ENCODE results near the gene ADAM8. TPM values are rescaled to one million over a fixed set of nuclear protein-coding genes. Genes with fewer than 3 reads are reported as not detected.
A peak's percentile ranks its signal among the peaks of the same experiment; 100 is the strongest.

Gene ADAM8
- total and polyA plus RNA-seq, 8 donors: 1.9 to 45.3 (median 3.8) TPM

DNA sequence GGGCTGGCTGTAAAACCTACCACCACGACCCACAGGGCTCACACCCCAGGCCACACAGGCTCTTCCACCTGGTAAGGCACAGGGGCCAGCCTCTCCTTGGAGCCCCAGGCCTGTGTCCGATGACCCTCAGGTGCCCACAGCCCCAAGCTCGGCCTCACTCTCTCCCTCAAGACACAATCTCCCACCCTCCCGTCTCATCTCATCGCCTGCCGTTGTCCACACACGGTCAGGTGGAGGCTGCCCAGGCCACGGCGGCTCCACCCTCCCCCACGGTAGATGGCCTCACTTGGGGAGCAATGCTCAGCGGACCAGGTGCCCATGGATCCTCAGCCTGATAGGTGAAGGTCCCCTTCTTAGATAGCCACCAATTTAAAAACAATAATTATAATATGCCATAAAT, 55.3 kb downstream of the ADAM8 start:
- Histone ChIP-seq H3K27ac (no peak overlapping the region), H3K9me3 (no peaks in the 10 kb centered on the region), H3K36me3 (no peaks in the 10 kb centered on the region), H3K27me3 (peaks cover 0 to 54% of the 10 kb centered on the region in 2 donors), H3K4me1 (no peaks in the 10 kb centered on the region), H3K4me3 (no peak overlapping the region)
- no peak for ATAC-seq
- TF ChIP-seq, protein P1, sequence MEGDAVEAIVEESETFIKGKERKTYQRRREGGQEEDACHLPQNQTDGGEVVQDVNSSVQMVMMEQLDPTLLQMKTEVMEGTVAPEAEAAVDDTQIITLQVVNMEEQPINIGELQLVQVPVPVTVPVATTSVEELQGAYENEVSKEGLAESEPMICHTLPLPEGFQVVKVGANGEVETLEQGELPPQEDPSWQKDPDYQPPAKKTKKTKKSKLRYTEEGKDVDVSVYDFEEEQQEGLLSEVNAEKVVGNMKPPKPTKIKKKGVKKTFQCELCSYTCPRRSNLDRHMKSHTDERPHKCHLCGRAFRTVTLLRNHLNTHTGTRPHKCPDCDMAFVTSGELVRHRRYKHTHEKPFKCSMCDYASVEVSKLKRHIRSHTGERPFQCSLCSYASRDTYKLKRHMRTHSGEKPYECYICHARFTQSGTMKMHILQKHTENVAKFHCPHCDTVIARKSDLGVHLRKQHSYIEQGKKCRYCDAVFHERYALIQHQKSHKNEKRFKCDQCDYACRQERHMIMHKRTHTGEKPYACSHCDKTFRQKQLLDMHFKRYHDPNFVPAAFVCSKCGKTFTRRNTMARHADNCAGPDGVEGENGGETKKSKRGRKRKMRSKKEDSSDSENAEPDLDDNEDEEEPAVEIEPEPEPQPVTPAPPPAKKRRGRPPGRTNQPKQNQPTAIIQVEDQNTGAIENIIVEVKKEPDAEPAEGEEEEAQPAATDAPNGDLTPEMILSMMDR (IDR thresholded peaks at IDR 0.05): no peak
- DNase-seq: no peak
- intact Hi-C loops (cut with DNase I): no loop called here

- no peaks in the 10 kb centered on the region for H3K36me3 ChIP-seq
- no peaks in the 10 kb centered on the region for H3K9me3 ChIP-seq
- peaks cover 0 to 48% of the 10 kb centered on the region in 2 donors for H3K27me3 ChIP-seq
- H3K27ac ChIP-seq: no peak overlapping the region
- no peak for DNase-seq
- intact Hi-C loops (cut with DNase I): no loop called here
- H3K4me1 ChIP-seq: no peaks in the 10 kb centered on the region
- no peak overlapping the region for H3K4me3 ChIP-seq
- TF ChIP-seq, protein P1 (IDR thresholded peaks at IDR 0.05): no peak
- ATAC-seq: no peak
Measured at GRCh38 chr10:133219782-133220181, 56.9 kb downstream of the ADAM8 start.

- intact Hi-C loops (cut with DNase I): no loop called here
- H3K4me1 ChIP-seq: no peaks in the 10 kb centered on the region
- no peak for ATAC-seq
- no peaks in the 10 kb centered on the region for H3K36me3 ChIP-seq
- DNase-seq: no peak
- no peaks in the 10 kb centered on the region for H3K9me3 ChIP-seq
- peaks cover 0 to 52% of the 10 kb centered on the region in 2 donors for H3K27me3 ChIP-seq
- no peak overlapping the region for H3K4me3 ChIP-seq
- TF ChIP-seq, protein P1 (IDR thresholded peaks at IDR 0.05): no peak
- no peak overlapping the region for H3K27ac ChIP-seq
Measured at GRCh38 chr10:133218891-133219290, 57.8 kb downstream of the ADAM8 start.

GRCh38 chr10:133217800-133218589, 58.7 kb downstream of the ADAM8 start:
- Histone ChIP-seq H3K4me3 (no peak overlapping the region), H3K9me3 (no peaks in the 10 kb centered on the region), H3K4me1 (no peaks in the 10 kb centered on the region), H3K36me3 (no peaks in the 10 kb centered on the region), H3K27ac (no peak overlapping the region), H3K27me3 (peaks cover 0 to 60% of the 10 kb centered on the region in 2 donors)
- ATAC-seq (no peak), DNase-seq (peak in 1 of 4 donors; percentile 76)
- TF ChIP-seq, protein P1 (IDR thresholded peaks at IDR 0.05): no peak
- intact Hi-C loops (cut with DNase I): no loop called here

- ATAC-seq: peak; percentile 44
- no peaks in the 10 kb centered on the region for H3K4me1 ChIP-seq
- no peaks in the 10 kb centered on the region for H3K9me3 ChIP-seq
- intact Hi-C loops (cut with DNase I): no loop called here
- no peaks in the 10 kb centered on the region for H3K36me3 ChIP-seq
- H3K27ac ChIP-seq: no peak overlapping the region
- peaks cover 0 to 67% of the 10 kb centered on the region in 2 donors for H3K27me3 ChIP-seq
- H3K4me3 ChIP-seq: no peak overlapping the region
- TF ChIP-seq, protein P1 (IDR thresholded peaks at IDR 0.05): no peak
- DNase-seq: peak in 1 of 4 donors; percentile 76
Measured at GRCh38 chr10:133216776-133217175, 59.9 kb downstream of the ADAM8 start.
